Endothelial cell of umbilical vein (primary cell): ENCODE measurements around the gene RPP21. TPM values are rescaled to one million over a fixed set of nuclear protein-coding genes. Genes with fewer than 3 reads are reported as not detected.

Experiments
- BruUV-seq: library from RNA; stranded (reverse); fragments of 400-500 nt; replicated peaks from 2 replicates; lab custom pipeline; 2021; lab: Mats Ljungman, UMichigan
- CTCF ChIA-PET: fragments of 300-600, 350-600 bp; sonication (Branson Sonifier 250); formaldehyde crosslinking; loops from one replicate; lab custom pipeline; 2021; ENCODE audit warnings: antibody characterized with exemption, inconsistent platforms; lab: Charles Lee
- POLR2A ChIA-PET: fragments of 300-600, 350-600 bp; sonication (Branson Sonifier 250); formaldehyde crosslinking; loops from one replicate; lab custom pipeline; 2021; ENCODE audit warnings: antibody characterized with exemption, inconsistent platforms; lab: Charles Lee
- DNase-seq: peaks from one replicate; pipeline ENCODE4 v3.0.0-alpha.2; 2011; ENCODE audit warnings: low read depth, low spot score
- FAIRE-seq: peaks from 2 replicates; lab custom pipeline; 2011; peaks lifted over from hg19 to GRCh38; lab: Jason Lieb, UNC
- H2AFZ ChIP-seq: 2 replicates; pipeline ENCODE4 v1.6.0; 2012; ENCODE audit warnings: low read depth, low read length, control low read depth, inconsistent platforms
- H3K27ac ChIP-seq: 2 replicates; pipeline ENCODE4 v1.5.1; 2011; ENCODE audit warnings: low read depth, mild to moderate bottlenecking, control low read depth, low read length, moderate library complexity; ENCODE audit not compliant: insufficient read depth
- H3K27me3 ChIP-seq, 2 experiments: 2 replicates each; pipeline versions ENCODE4 v1.6.0 to v1.6.1; 2011; ENCODE audit warnings: low read length in 2 of 2, mixed read lengths in 1 of 2; ENCODE audit not compliant: control insufficient read depth in 2 of 2, insufficient read depth in 2 of 2
- H3K36me3 ChIP-seq, 2 experiments: 2 replicates in 1 of 2; 3 replicates in 1 of 2; pipeline ENCODE4 v1.5.1; 2011; ENCODE audit warnings: low read length in 2 of 2, mild to moderate bottlenecking in 1 of 2, moderate library complexity in 1 of 2; ENCODE audit not compliant: control insufficient read depth in 2 of 2, insufficient read depth in 2 of 2; ENCODE audit errors: extremely low read depth in 1 of 2
- H3K4me1 ChIP-seq: 3 replicates; pipeline ENCODE4 v1.5.1; 2011; ENCODE audit warnings: mild to moderate bottlenecking, low read length; ENCODE audit not compliant: control insufficient read depth, insufficient read depth; ENCODE audit errors: extremely low read depth
- H3K4me2 ChIP-seq: 2 replicates; pipeline ENCODE4 v1.6.1; 2011; ENCODE audit warnings: low read length, control low read depth, mixed read lengths; ENCODE audit not compliant: insufficient read depth
- H3K4me3 ChIP-seq, 3 experiments: fragments of 200-600 bp in 1 of 3; sonication (generic), shearing (Covaris generic) in 1 of 3; replicated peaks in 1 of 3; 2 replicates each; pipeline ENCODE4 v1.5.1; 2011 to 2016; ENCODE audit warnings: control low read depth in 3 of 3, low read length in 3 of 3, mild to moderate bottlenecking in 2 of 3, inconsistent platforms in 1 of 3, low read depth in 1 of 3, moderate library complexity in 1 of 3; ENCODE audit not compliant: insufficient read depth in 1 of 3
- H3K79me2 ChIP-seq: 2 replicates; pipeline ENCODE4 v1.6.0; 2012; ENCODE audit warnings: low read length, inconsistent platforms; ENCODE audit not compliant: control insufficient read depth, insufficient read depth
- H3K9ac ChIP-seq: replicated peaks from 2 replicates; pipeline ENCODE3; 2011; ENCODE audit warnings: low read length, control low read depth; ENCODE audit not compliant: insufficient read depth; ENCODE audit errors: extremely low read depth
- H3K9me1 ChIP-seq: replicated peaks from 3 replicates; pipeline ENCODE4 v1.6.0; 2011; ENCODE audit warnings: mild to moderate bottlenecking, low read length; ENCODE audit not compliant: control insufficient read depth, insufficient read depth; ENCODE audit errors: extremely low read depth
- H3K9me3 ChIP-seq: replicated peaks from 2 replicates; pipeline ENCODE4 v1.5.1; 2012; ENCODE audit warnings: low read length, inconsistent platforms; ENCODE audit not compliant: control insufficient read depth, insufficient read depth
- H4K20me1 ChIP-seq: replicated peaks from 2 replicates; pipeline ENCODE3; 2011; ENCODE audit warnings: mild to moderate bottlenecking, low read length; ENCODE audit not compliant: control insufficient read depth, insufficient read depth; ENCODE audit errors: extremely low read depth
- EZH2 ChIP-seq: IDR thresholded peaks from 2 replicates; pipeline ENCODE4 v1.6.1; 2012; ENCODE audit warnings: borderline replicate concordance, low read depth, mild to moderate bottlenecking, moderate library complexity, low read length, inconsistent platforms; ENCODE audit not compliant: severe bottlenecking
- FOS ChIP-seq: IDR thresholded peaks from 2 replicates; pipeline ENCODE4 v1.6.1; 2011; ENCODE audit warnings: mild to moderate bottlenecking, low read length, moderate library complexity, borderline replicate concordance; ENCODE audit not compliant: insufficient read depth
- GATA2 ChIP-seq: IDR thresholded peaks from 2 replicates; pipeline ENCODE4 v1.7.0; 2011; ENCODE audit warnings: low read depth, mild to moderate bottlenecking, moderate library complexity, mixed read lengths, low read length; ENCODE audit not compliant: insufficient read length, insufficient read depth
- JUN ChIP-seq: IDR thresholded peaks from 2 replicates; pipeline ENCODE4 v1.6.1; 2011; ENCODE audit warnings: borderline replicate concordance, low read depth; ENCODE audit not compliant: insufficient read length, insufficient read depth
- MYC ChIP-seq: IDR thresholded peaks from one replicate; pipeline ENCODE4 v1.6.1; 2011; ENCODE audit warnings: mild to moderate bottlenecking, low read depth, low read length
- POLR2A ChIP-seq: IDR thresholded peaks from 2 replicates; pipeline ENCODE4 v1.6.1; 2012; ENCODE audit warnings: low read depth, mild to moderate bottlenecking, control low read depth, low read length
- POLR2AphosphoS5 ChIP-seq: IDR thresholded peaks from 2 replicates; pipeline ENCODE4 v1.6.1; 2012; ENCODE audit warnings: low read depth, mild to moderate bottlenecking, control low read depth, low read length, moderate library complexity; ENCODE audit not compliant: insufficient read depth
- dilution Hi-C: fragments of 300-500 bp; cut with MboI; formaldehyde crosslinking; loops from one replicate; pipeline ENCODE4 v1.15.0; 2019; ENCODE audit warnings: low sequenced_read_pairs; ENCODE audit not compliant: extremely low pct_ligation_motif_present
- intact Hi-C: fragments of 100-400 bp; cut with micrococcal nuclease; formaldehyde crosslinking; loops from one replicate; pipeline ENCODE4 v1.10.0; 2022
- polyA plus RNA-seq, 4 experiments: library from polyadenylated mRNA; depleted of rRNA in 3 of 4; stranded (reverse) in 3 of 4; unstranded in 1 of 4; fragments of >200 nt; gene quantifications; 2 replicates each; pipeline versions ENCODE4 v1.2.1 to v1.2.3, GENCODE V29; 2011 to 2012; ENCODE audit warnings: missing spikeins in 1 of 4
- total RNA-seq: library from RNA; stranded (reverse); gene quantifications from 2 replicates; pipeline ENCODE4 v1.2.3, GENCODE V29; 2021
- TF ChIP-seq, protein P1 (sequence below): IDR thresholded peaks from 2 replicates; pipeline ENCODE4 v1.6.1; 2011; ENCODE audit not compliant: insufficient read depth, insufficient read length
- TF ChIP-seq, protein P2 (sequence below), 2 donors: IDR thresholded peaks; 1 replicate in 1 of 2; 2 replicates in 1 of 2; pipeline ENCODE4 v1.5.1; 2011; ENCODE audit warnings: low read length in 2 of 2, mild to moderate bottlenecking in 2 of 2, moderate library complexity in 2 of 2, control low read depth in 1 of 2, inconsistent platforms in 1 of 2, low read depth in 1 of 2; ENCODE audit not compliant: insufficient read depth in 1 of 2; ENCODE audit errors: extremely low read depth in 1 of 2

RPP21 gene
- total and polyA plus RNA-seq, 2 donors (not counting 3 experiments of a cell fraction or from before 2014, with no cell fraction given) = 35.3 to 101 TPM

DNA sequence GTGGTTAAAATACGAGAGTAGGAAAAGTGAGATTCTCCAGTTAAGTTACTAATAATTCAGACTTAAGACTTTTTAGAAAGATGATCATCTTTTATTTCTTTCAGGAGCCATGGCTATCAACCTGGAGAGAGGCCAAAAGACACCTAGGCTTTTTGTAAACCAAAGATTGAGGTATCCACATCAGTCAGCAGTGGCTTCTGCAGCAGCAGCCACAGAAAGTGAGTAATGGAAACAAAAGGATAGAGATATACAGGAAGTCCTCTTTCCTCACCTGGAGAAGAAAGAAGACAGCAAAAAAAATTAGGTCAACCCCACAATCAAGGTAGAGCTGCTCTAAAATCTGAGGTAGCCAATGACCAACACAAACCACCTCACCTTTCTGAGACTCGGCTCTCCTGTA lies 41.0 kb upstream of the RPP21 start:
- TF ChIP-seq JUN = no peak
- no peak for TF ChIP-seq GATA2
- TF ChIP-seq POLR2A = no peak
- no peak for TF ChIP-seq MYC
- no peak for TF ChIP-seq FOS
- TF ChIP-seq POLR2AphosphoS5 = no peak
- TF ChIP-seq, protein P1, sequence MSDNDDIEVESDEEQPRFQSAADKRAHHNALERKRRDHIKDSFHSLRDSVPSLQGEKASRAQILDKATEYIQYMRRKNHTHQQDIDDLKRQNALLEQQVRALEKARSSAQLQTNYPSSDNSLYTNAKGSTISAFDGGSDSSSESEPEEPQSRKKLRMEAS = no peak
- H3K4me1 ChIP-seq = no peaks in the 10 kb centered on the region
- FAIRE-seq (no peak), DNase-seq (no peak)
- H2AFZ ChIP-seq = no peak overlapping the region
- CTCF ChIA-PET = no interaction called here
- no peak overlapping the region for H3K4me3 ChIP-seq
- BruUV-seq = no TSS peak
- peaks cover 5% of the 10 kb centered on the region for H4K20me1 ChIP-seq
- dilution Hi-C loops (no loop called here), intact Hi-C loops (no loop called here)
- H3K27me3 ChIP-seq = no peaks in the 10 kb centered on the region
- no peak overlapping the region for H3K27ac ChIP-seq
- no peak overlapping the region for H3K9ac ChIP-seq
- H3K79me2 ChIP-seq = peaks cover 18% of the 10 kb centered on the region
- peaks cover 0 to 4% of the 10 kb centered on the region in 2 experiments for H3K36me3 ChIP-seq
- no peak overlapping the region for H3K4me2 ChIP-seq
- no peaks in the 10 kb centered on the region for H3K9me1 ChIP-seq
- POLR2A ChIA-PET = no interaction called here
- H3K9me3 ChIP-seq = no peaks in the 10 kb centered on the region

DNA sequence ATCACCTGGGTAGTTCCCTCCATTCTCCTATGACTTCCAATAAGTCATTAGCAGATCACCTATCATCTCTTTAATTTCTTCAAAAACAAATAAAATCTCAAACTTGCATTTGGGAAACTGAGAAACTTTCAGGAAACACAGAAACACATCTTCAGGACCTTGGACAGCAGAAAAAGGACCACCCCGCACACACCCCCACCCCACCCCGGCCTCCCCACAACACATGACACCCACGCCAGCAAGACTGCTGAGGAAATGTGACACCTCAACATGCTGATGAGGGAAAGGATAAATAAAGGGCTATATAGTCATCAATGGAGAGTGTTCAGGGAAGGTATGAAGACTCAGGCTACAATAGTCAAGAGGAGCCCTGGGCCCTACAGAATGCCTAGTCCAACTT lies 33.9 kb upstream of the RPP21 start:
- FAIRE-seq = no peak
- H3K9me1 ChIP-seq = peaks cover 2% of the 10 kb centered on the region
- no peaks in the 10 kb centered on the region for H3K9me3 ChIP-seq
- H3K79me2 ChIP-seq = peaks cover 74% of the 10 kb centered on the region
- H3K4me1 ChIP-seq = no peaks in the 10 kb centered on the region
- H3K27ac ChIP-seq = no peak overlapping the region
- no peak overlapping the region for H3K4me2 ChIP-seq
- H3K4me3 ChIP-seq = no peak overlapping the region
- no peak overlapping the region for H2AFZ ChIP-seq
- ChIA-PET CTCF (interaction anchor here (1.6 kb wide), 1 partner anchor 9 kb away, joined by 3 read pairs; no protein-coding TSS in a partner anchor), POLR2A (no interaction called here)
- H3K36me3 ChIP-seq = peaks cover 4 to 5% of the 10 kb centered on the region in 2 experiments
- H3K9ac ChIP-seq = no peak overlapping the region
- peaks cover 16% of the 10 kb centered on the region for H4K20me1 ChIP-seq
- TF ChIP-seq, protein P1 = no peak
- no peak for TF ChIP-seq FOS
- TF ChIP-seq GATA2 = no peak
- TF ChIP-seq POLR2A = no peak
- TF ChIP-seq JUN = no peak
- no peak for TF ChIP-seq MYC
- TF ChIP-seq POLR2AphosphoS5 = no peak
- TF ChIP-seq EZH2 = no peak
- TF ChIP-seq, protein P2, sequence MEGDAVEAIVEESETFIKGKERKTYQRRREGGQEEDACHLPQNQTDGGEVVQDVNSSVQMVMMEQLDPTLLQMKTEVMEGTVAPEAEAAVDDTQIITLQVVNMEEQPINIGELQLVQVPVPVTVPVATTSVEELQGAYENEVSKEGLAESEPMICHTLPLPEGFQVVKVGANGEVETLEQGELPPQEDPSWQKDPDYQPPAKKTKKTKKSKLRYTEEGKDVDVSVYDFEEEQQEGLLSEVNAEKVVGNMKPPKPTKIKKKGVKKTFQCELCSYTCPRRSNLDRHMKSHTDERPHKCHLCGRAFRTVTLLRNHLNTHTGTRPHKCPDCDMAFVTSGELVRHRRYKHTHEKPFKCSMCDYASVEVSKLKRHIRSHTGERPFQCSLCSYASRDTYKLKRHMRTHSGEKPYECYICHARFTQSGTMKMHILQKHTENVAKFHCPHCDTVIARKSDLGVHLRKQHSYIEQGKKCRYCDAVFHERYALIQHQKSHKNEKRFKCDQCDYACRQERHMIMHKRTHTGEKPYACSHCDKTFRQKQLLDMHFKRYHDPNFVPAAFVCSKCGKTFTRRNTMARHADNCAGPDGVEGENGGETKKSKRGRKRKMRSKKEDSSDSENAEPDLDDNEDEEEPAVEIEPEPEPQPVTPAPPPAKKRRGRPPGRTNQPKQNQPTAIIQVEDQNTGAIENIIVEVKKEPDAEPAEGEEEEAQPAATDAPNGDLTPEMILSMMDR (IDR thresholded peaks at IDR 0.05; ENCODE audit: extremely low read depth in 1 of 2, insufficient read depth in 1 of 2, low read depth in 1 of 2, low read length in 2 of 2) = no peak
- no peaks in the 10 kb centered on the region for H3K27me3 ChIP-seq
- DNase-seq = no peak
- dilution Hi-C loops = no loop called here
- no TSS peak for BruUV-seq
- intact Hi-C loops = no loop called here
